ENCODE results near the gene MRPS25. TPM values are rescaled to one million over a fixed set of nuclear protein-coding genes. Genes with fewer than 3 reads are reported as not detected.

The MRPS25 gene
- total and polyA plus RNA-seq, 9 of the 15 experiments (the other 6 are each of a cell fraction or from before 2014, with no cell fraction given), result 34.3 to 129 (median 78.2) TPM

- no peak for TF ChIP-seq ZNF407 (IDR thresholded peaks at IDR 0.05; ENCODE audit: low read depth)
- TF ChIP-seq GTF2A2 (tag; IDR thresholded peaks at IDR 0.05), result no peak
- peak; percentile 98 for TF ChIP-seq POLR2AphosphoS5 (IDR thresholded peaks at IDR 0.05; ENCODE audit: control insufficient read depth, insufficient read depth, low read depth, low read length)
- TF ChIP-seq EHMT2 (IDR thresholded peaks at IDR 0.05), result no peak
- no peak for TF ChIP-seq TRIM25 (IDR thresholded peaks at IDR 0.05; ENCODE audit: borderline replicate concordance)
- no peak for TF ChIP-seq NR1H2 (CRISPR knock-in tag; IDR thresholded peaks at IDR 0.05)
- TF ChIP-seq ZNF239 (CRISPR knock-in tag; IDR thresholded peaks at IDR 0.05), result no peak
- TF ChIP-seq, protein P1, sequence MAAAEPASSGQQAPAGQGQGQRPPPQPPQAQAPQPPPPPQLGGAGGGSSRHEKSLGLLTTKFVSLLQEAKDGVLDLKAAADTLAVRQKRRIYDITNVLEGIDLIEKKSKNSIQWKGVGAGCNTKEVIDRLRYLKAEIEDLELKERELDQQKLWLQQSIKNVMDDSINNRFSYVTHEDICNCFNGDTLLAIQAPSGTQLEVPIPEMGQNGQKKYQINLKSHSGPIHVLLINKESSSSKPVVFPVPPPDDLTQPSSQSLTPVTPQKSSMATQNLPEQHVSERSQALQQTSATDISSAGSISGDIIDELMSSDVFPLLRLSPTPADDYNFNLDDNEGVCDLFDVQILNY (CRISPR knock-in tag; IDR thresholded peaks at IDR 0.05), result peak; percentile 65; the same call in 1 of the 2 replicates
- peak; percentile 64 for TF ChIP-seq NFIC (IDR thresholded peaks at IDR 0.05)
- TF ChIP-seq RAD51 (IDR thresholded peaks at IDR 0.05; ENCODE audit: borderline replicate concordance, low read depth), result no peak
- TF ChIP-seq BRCA1 (IDR thresholded peaks at IDR 0.05), result no peak
- no peak for TF ChIP-seq BRCA1 (CRISPR knock-in tag; IDR thresholded peaks at IDR 0.05)
- peak; percentile 50; the same call in 1 of the 2 replicates for TF ChIP-seq RNF2 (IDR thresholded peaks at IDR 0.05)
- TF ChIP-seq, protein P2, sequence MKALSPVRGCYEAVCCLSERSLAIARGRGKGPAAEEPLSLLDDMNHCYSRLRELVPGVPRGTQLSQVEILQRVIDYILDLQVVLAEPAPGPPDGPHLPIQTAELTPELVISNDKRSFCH (CRISPR knock-in tag; IDR thresholded peaks at IDR 0.05), result no peak
- TF ChIP-seq, protein P2 (tag; IDR thresholded peaks at IDR 0.05), result peak; percentile 33; the same call in 1 of the 2 replicates
Observed at GRCh38 chr3:15064835-15065549, at the start of gene MRPS25 (continued).

Measured in K562 (cell line).